GM12872 (cell line): ENCODE results near the gene TFCP2L1.

Experiments
- CTCF ChIP-seq: IDR thresholded peaks from 3 replicates; pipeline ENCODE4 v1.5.1; 2011; ENCODE audit warnings: low read depth, mild to moderate bottlenecking, low read length, moderate library complexity; ENCODE audit not compliant: insufficient read depth

Gene TFCP2L1

GRCh38 chr2:121207494-121207893 is 77.5 kb downstream of the TFCP2L1 start:
- TF ChIP-seq CTCF, result no peak

GRCh38 chr2:121205321-121205942 is 79.6 kb downstream of the TFCP2L1 start:
- no peak for TF ChIP-seq CTCF

- no peak for TF ChIP-seq CTCF
These were observed 81.3 kb downstream of the TFCP2L1 start for GRCh38 chr2:121203591-121204249.

GRCh38 chr2:121202541-121203310 is 82.3 kb downstream of the TFCP2L1 start:
- no peak for TF ChIP-seq CTCF

- TF ChIP-seq CTCF, result no peak
These were observed 83.2 kb downstream of the TFCP2L1 start for GRCh38 chr2:121201796-121202195.

- TF ChIP-seq CTCF, result no peak
These were observed 84.3 kb downstream of the TFCP2L1 start for GRCh38 chr2:121200419-121201315.

- no peak for TF ChIP-seq CTCF
These were observed 85.0 kb downstream of the TFCP2L1 start for GRCh38 chr2:121200011-121200347.
